ENCODE measurements around the gene ACBD6. TPM values are rescaled to one million over a fixed set of nuclear protein-coding genes. Genes with fewer than 3 reads are reported as not detected.

The ACBD6 gene
- total RNA-seq, 1 donor from 2014 or later = 80.5 TPM

- TF ChIP-seq CTCF (IDR thresholded peaks at IDR 0.05; ENCODE audit: unreplicated experiment) = no peak
- no peak overlapping the region for H3K27ac Mint-ChIP-seq
- no peaks in the 10 kb centered on the region for H3K27me3 Mint-ChIP-seq (ENCODE audit: low read depth)
- peaks cover 12% of the 10 kb centered on the region for H3K36me3 Mint-ChIP-seq
- H3K4me3 Mint-ChIP-seq = no peak overlapping the region
- DNase-seq (ENCODE audit: low spot score in 2 of 2, unreplicated experiment in 2 of 2) = no peak
- H3K4me1 Mint-ChIP-seq = peaks cover 10% of the 10 kb centered on the region
- no peaks in the 10 kb centered on the region for H3K9me3 Mint-ChIP-seq
These were observed 13.7 kb downstream of the ACBD6 start for GRCh38 chr1:180488661-180489060.

- Mint-ChIP-seq H3K27ac (no peak overlapping the region), H3K9me3 (no peaks in the 10 kb centered on the region), H3K4me1 (peaks cover 10% of the 10 kb centered on the region), H3K4me3 (no peak overlapping the region), H3K36me3 (peaks cover 4% of the 10 kb centered on the region), H3K27me3 (ENCODE audit: low read depth) (no peaks in the 10 kb centered on the region)
- TF ChIP-seq CTCF (IDR thresholded peaks at IDR 0.05; ENCODE audit: unreplicated experiment) = no peak
- no peak for DNase-seq (ENCODE audit: low spot score in 2 of 2, unreplicated experiment in 2 of 2)
These were observed 16.3 kb downstream of the ACBD6 start for GRCh38 chr1:180486092-180486491.

- Mint-ChIP-seq H3K27me3 (ENCODE audit: low read depth) (no peaks in the 10 kb centered on the region), H3K4me3 (no peak overlapping the region), H3K9me3 (no peaks in the 10 kb centered on the region), H3K27ac (no peak overlapping the region), H3K4me1 (peaks cover 10% of the 10 kb centered on the region), H3K36me3 (peaks cover 6% of the 10 kb centered on the region)
- TF ChIP-seq CTCF (IDR thresholded peaks at IDR 0.05; ENCODE audit: unreplicated experiment) = no peak
- DNase-seq (ENCODE audit: low spot score in 2 of 2, unreplicated experiment in 2 of 2) = no peak
These were observed 17.9 kb downstream of the ACBD6 start for GRCh38 chr1:180484490-180484889.

- Mint-ChIP-seq H3K27ac (no peak overlapping the region), H3K9me3 (peaks cover 4% of the 10 kb centered on the region), H3K4me3 (no peak overlapping the region), H3K4me1 (peaks cover 6% of the 10 kb centered on the region), H3K27me3 (ENCODE audit: low read depth) (no peaks in the 10 kb centered on the region), H3K36me3 (peaks cover 15% of the 10 kb centered on the region)
- DNase-seq (ENCODE audit: low spot score in 2 of 2, unreplicated experiment in 2 of 2) = no peak
- peak; percentile 92 for TF ChIP-seq CTCF (IDR thresholded peaks at IDR 0.05; ENCODE audit: unreplicated experiment)
These were observed 19.7 kb downstream of the ACBD6 start for GRCh38 chr1:180482425-180483275.

GRCh38 chr1:180470031-180470430 is 32.3 kb downstream of the ACBD6 start:
- DNase-seq (ENCODE audit: low spot score in 2 of 2, unreplicated experiment in 2 of 2) = no peak
- peaks cover 8% of the 10 kb centered on the region for H3K9me3 Mint-ChIP-seq
- peaks cover 34% of the 10 kb centered on the region for H3K36me3 Mint-ChIP-seq
- no peaks in the 10 kb centered on the region for H3K27me3 Mint-ChIP-seq (ENCODE audit: low read depth)
- H3K4me3 Mint-ChIP-seq = no peak overlapping the region
- H3K4me1 Mint-ChIP-seq = no peaks in the 10 kb centered on the region
- no peak overlapping the region for H3K27ac Mint-ChIP-seq
- TF ChIP-seq CTCF (IDR thresholded peaks at IDR 0.05; ENCODE audit: unreplicated experiment) = no peak
